ENCODE results near the gene LAMC3.

DNA sequence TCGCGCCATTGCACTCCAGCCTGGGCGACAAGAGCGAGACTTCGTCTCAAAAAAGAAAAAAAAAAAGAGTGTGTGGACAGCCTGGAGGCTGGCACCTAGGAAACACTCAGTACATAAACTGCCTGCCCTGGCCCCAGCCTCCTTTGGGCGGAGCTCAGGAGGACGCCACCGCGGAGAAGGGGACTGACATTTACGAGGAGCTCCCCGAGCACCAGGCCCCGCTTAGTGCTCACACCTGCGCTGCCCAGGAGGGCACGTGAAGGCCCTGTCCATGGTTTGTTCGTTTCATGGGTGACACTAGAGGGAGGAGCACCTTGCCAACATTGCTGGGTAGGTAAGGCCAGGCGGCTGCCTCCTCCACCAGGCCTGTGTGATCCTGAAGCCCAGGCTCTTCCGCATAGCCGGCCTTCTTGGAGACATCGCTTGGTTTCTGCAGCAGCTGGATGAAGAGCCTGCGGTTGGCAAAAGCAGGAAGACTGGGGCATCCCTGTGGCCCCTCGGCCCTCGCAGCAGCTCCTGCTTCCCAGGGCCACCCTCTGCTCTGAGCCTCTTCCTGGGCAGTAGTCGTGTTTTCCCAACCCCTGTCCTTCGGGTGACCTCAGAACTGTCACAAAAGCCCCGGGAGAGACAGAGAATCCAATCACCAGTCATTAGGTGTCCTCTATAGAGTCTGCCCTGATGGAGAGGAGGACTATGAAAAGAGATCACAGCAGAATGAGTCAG is 26.2 kb upstream of the LAMC3 start:
- TF ChIP-seq, protein P1, sequence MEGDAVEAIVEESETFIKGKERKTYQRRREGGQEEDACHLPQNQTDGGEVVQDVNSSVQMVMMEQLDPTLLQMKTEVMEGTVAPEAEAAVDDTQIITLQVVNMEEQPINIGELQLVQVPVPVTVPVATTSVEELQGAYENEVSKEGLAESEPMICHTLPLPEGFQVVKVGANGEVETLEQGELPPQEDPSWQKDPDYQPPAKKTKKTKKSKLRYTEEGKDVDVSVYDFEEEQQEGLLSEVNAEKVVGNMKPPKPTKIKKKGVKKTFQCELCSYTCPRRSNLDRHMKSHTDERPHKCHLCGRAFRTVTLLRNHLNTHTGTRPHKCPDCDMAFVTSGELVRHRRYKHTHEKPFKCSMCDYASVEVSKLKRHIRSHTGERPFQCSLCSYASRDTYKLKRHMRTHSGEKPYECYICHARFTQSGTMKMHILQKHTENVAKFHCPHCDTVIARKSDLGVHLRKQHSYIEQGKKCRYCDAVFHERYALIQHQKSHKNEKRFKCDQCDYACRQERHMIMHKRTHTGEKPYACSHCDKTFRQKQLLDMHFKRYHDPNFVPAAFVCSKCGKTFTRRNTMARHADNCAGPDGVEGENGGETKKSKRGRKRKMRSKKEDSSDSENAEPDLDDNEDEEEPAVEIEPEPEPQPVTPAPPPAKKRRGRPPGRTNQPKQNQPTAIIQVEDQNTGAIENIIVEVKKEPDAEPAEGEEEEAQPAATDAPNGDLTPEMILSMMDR (IDR thresholded peaks at IDR 0.05; ENCODE audit: low read depth, low read length) = no peak
- TF ChIP-seq POLR2A (IDR thresholded peaks at IDR 0.05; ENCODE audit: extremely low read depth, insufficient read length) (no peak), MYC (IDR thresholded peaks at IDR 0.05; ENCODE audit: low read depth, low read length) (no peak)
- TF ChIP-seq, protein P2, sequence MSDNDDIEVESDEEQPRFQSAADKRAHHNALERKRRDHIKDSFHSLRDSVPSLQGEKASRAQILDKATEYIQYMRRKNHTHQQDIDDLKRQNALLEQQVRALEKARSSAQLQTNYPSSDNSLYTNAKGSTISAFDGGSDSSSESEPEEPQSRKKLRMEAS (IDR thresholded peaks at IDR 0.05; ENCODE audit: low read depth, low read length) = no peak
